ENCODE results near the gene MRPS18C. TPM values are rescaled to one million over a fixed set of nuclear protein-coding genes. Genes with fewer than 3 reads are reported as not detected.

MRPS18C gene
- total and polyA plus RNA-seq, 9 of the 15 experiments (the other 6 are each of a cell fraction or from before 2014, with no cell fraction given): 54.3 to 390 (median 138) TPM

DNA sequence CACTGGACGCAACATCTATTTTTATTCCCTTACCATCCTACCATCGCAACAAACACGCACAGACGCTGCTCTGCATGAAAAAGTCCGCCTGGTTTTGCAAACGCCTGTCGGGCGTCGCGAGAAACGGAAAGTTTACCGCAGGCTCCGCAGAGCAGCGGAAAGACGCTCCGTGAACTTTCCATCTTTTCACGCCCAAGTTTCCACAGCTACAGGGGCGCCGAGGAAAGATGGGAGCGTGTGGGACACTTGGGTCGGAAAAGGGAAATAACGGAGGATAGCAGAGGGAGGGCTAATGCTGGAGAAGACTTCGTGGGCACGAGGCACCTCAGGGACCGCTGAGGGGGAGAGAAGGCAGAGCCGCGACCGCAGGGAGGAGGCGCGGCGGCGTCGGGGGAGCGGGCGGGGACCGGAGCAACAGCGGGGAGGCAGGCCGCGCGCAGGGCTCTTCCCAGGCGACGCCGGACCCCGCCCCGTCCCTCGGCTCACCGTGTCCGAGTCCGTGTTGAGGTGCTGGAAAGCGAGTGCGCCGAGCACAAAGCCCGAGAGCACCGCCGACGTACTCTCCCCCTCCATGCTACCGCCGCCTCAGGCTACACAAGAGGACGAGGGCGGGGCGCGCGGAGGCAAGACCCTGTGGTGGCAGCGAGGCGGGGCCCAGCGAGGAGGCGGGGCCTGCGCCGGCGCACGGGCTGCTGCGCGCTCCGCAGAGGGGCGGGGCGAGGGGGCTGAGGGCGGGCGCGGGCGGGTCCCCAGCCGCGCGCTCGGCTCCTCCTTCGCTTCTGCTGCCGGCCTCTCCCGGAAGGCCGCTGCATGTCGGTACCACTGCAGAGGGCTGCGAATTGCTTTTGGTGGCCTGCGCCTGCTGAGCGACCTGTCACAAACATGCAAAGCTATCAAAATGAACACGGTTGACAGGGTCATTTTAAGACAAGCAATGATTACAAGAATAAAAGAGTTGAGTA lies 28.9 kb downstream of the MRPS18C start, which contains the start of gene ABRAXAS1 (continued):
- TF ChIP-seq, protein P1, sequence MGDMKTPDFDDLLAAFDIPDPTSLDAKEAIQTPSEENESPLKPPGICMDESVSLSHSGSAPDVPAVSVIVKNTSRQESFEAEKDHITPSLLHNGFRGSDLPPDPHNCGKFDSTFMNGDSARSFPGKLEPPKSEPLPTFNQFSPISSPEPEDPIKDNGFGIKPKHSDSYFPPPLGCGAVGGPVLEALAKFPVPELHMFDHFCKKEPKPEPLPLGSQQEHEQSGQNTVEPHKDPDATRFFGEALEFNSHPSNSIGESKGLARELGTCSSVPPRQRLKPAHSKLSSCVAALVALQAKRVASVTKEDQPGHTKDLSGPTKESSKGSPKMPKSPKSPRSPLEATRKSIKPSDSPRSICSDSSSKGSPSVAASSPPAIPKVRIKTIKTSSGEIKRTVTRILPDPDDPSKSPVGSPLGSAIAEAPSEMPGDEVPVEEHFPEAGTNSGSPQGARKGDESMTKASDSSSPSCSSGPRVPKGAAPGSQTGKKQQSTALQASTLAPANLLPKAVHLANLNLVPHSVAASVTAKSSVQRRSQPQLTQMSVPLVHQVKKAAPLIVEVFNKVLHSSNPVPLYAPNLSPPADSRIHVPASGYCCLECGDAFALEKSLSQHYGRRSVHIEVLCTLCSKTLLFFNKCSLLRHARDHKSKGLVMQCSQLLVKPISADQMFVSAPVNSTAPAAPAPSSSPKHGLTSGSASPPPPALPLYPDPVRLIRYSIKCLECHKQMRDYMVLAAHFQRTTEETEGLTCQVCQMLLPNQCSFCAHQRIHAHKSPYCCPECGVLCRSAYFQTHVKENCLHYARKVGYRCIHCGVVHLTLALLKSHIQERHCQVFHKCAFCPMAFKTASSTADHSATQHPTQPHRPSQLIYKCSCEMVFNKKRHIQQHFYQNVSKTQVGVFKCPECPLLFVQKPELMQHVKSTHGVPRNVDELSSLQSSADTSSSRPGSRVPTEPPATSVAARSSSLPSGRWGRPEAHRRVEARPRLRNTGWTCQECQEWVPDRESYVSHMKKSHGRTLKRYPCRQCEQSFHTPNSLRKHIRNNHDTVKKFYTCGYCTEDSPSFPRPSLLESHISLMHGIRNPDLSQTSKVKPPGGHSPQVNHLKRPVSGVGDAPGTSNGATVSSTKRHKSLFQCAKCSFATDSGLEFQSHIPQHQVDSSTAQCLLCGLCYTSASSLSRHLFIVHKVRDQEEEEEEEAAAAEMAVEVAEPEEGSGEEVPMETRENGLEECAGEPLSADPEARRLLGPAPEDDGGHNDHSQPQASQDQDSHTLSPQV (IDR thresholded peaks at IDR 0.05): peak; percentile 55
- TF ChIP-seq ZBTB33 (CRISPR knock-in tag; IDR thresholded peaks at IDR 0.05) (peak; percentile 81), E2F8 (IDR thresholded peaks at IDR 0.05; ENCODE audit: low read depth, partially characterized antibody) (no peak), CBFA2T3 (IDR thresholded peaks at IDR 0.05) (no peak; the same call in 1 of the 2 replicates), ELF1 (tag; IDR thresholded peaks at IDR 0.05) (peak; percentile 75), ELF4 (CRISPR knock-in tag; IDR thresholded peaks at IDR 0.05) (0 out of 2 replicates have a peak, but pooled peaks have one; percentile 36), MYNN (IDR thresholded peaks at IDR 0.05) (no peak; the same call in 1 of the 2 replicates), MYNN (CRISPR knock-in tag; IDR thresholded peaks at IDR 0.05) (no peak), GTF2F1 (IDR thresholded peaks at IDR 0.05; ENCODE audit: low read depth, low read length) (no peak), ZBTB2 (IDR thresholded peaks at IDR 0.05) (peak; percentile 72), ATF7 (IDR thresholded peaks at IDR 0.05) (peak; percentile 73; the same call in 1 of the 2 replicates), ZNF41 (CRISPR knock-in tag; conservative IDR thresholded peaks at IDR 0.05) (no peak), CBFB (CRISPR knock-in tag; IDR thresholded peaks at IDR 0.05) (peak; percentile 87; the same call in 1 of the 2 replicates), DPF2 (IDR thresholded peaks at IDR 0.05) (peak; percentile 52)
- TF ChIP-seq, protein P2, sequence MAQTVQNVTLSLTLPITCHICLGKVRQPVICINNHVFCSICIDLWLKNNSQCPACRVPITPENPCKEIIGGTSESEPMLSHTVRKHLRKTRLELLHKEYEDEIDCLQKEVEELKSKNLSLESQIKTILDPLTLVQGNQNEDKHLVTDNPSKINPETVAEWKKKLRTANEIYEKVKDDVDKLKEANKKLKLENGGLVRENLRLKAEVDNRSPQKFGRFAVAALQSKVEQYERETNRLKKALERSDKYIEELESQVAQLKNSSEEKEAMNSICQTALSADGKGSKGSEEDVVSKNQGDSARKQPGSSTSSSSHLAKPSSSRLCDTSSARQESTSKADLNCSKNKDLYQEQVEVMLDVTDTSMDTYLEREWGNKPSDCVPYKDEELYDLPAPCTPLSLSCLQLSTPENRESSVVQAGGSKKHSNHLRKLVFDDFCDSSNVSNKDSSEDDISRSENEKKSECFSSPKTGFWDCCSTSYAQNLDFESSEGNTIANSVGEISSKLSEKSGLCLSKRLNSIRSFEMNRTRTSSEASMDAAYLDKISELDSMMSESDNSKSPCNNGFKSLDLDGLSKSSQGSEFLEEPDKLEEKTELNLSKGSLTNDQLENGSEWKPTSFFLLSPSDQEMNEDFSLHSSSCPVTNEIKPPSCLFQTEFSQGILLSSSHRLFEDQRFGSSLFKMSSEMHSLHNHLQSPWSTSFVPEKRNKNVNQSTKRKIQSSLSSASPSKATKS (CRISPR knock-in tag; IDR thresholded peaks at IDR 0.05): no peak
